ENCODE measurements around the gene ZKSCAN1.
"Not testable (repeated sequence)": the region's sequence is repeated elsewhere in the genome, so short reads cannot be mapped to it uniquely, and the experiment has no call there.

ZKSCAN1 gene

DNA sequence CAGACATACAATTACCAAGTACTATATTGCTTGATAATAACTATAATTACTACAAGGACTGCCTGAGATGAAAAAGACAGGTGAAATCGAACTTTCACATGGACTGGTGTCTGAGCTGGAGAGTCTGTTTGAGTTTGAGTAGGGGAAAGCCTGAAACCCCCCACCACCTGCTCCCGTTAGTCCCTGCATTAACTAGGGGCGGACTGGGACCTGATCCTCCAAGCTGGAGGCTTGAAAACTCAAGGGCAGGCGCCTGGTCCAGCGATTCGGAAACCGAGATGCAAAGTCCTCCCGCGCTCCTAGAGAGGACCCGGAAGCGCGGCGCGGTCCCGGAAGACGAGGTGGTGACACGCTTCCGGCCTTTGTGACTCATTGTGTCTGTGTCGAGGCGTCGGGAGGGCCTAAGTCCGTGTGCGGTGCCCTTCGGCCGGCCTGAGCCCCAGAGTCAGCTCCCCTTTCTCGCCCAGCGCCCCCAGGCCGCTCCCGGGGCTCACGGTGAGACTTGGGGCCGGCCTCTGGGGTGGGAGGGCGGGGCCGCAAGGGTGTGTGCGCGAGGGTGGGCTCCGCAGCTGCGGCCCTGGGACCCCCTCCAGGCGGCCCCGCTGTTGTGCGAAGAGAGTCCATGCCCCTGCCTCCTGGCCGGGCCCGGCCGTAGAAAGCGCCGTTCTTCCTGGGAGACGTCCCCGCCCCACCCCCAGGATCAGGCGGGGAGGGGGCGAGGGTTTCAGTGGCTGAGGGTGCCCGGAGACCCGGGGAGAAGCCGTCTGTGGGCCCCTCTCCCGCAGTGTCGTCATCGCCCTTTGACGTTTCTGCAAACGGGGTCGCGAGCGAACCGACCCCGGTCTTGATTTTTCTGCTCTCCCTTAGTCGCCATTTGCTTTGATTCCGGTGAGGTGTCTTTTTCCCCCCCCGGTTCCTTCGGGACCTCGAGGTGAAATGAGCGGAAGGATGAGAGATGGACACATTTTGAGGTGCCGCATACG lies at the start of gene ZKSCAN1:
Gene ZKSCAN1, plus strand, starts transcription at position 365 of the 983 bp plus-strand sequence. CDS start 7,911 bp downstream, outside the sequence.
- DNase-seq, result peak; percentile 71

DNA sequence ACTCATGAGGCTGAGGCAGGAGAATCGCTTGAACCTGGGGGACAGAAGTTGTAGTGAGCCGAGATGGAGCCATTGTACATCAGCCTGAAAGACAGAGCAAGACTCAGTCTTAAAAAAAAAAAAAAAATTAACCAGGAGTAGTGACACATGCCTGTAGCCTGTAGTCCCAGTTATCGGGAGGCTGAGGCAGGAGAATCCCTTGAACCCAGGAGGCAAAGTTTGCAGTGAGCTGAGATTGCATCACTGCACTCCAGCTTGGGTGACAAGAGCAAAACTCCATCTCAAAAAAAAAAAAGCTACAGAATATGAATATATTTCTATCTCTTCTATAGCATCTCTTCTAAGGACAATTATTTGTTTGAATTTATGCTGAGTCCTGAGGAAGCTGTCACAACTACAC lies 46.1 kb upstream of the ZKSCAN1 start:
- no peak for DNase-seq

DNA sequence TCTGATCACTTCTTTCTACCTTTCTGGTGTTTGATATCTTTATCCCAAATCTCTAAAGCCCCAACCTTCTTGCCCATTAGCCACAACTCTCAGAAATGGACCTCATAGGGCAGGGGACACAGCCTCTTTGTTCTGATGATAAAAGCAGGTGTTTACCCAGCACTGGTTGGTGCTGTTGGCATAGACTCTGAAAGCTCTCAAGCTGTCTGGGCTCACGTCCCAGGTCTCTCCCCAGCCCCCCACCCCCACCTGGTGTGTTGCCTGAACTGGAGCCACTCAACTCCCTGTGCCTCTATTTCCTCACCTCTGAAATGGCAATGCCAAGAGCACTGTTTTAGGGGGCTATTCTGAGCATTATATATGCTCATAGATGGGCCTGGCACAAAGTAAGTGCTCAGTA lies 45.6 kb upstream of the ZKSCAN1 start:
- not testable (repeated sequence) for DNase-seq

DNA sequence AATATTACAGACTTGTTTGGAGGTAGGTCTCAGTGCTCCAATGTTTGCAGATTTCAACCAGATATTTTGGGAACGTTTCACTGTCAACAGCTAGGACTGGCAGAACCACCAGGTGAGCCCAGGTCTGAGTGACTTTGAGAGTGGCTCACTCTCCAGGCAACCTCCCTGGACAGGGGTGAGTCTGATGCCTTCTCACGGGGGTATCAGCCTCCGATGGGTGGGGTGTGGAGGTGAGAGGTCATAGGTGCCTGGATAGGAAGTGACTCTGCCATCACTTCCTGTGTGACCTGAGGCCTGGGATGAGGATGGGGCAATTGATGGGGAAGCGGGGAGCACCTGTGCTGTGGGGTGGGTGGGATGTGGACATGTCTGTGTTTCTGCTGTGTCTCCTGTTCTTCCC lies 44.2 kb upstream of the ZKSCAN1 start:
- DNase-seq, result no peak

DNA sequence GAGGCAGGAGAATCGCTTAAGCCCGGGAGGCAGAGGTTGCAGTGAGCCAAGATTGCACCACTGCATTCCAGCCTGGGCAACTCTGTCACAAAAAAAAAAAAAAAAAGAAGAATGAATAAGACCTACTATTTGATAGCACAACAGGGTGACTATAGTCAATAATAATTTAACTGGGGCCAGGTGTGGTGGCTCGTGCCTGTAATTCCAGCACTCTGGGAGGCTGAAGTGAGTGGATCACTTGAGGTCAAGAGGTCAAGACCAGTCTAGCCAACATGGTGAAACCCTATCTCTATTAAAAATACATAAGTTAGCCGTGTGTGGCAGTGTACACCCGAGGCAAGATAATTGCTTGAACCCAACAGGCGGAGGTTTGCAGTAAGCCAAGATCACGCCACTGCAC lies 41.6 kb upstream of the ZKSCAN1 start:
- not testable (repeated sequence) for DNase-seq

DNA sequence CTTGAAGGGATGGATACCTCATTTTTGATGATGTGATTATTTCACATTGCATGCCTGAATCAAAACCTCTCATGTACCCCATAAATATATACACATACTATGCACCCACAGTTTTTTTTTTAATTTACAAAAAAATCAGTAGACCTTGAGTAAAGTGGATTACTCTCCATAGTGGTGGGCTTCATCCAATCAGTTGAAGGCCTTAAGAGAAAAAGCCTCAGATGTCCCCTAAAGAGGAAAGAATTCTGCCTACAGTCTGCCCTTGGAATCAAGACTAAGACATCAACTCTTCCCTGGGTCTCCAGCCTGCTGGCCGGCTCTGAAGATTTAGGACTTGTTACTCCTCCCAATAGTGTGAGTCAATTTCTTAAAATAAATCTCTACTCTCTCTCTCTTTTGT lies 40.7 kb upstream of the ZKSCAN1 start:
- DNase-seq, result no peak

DNA sequence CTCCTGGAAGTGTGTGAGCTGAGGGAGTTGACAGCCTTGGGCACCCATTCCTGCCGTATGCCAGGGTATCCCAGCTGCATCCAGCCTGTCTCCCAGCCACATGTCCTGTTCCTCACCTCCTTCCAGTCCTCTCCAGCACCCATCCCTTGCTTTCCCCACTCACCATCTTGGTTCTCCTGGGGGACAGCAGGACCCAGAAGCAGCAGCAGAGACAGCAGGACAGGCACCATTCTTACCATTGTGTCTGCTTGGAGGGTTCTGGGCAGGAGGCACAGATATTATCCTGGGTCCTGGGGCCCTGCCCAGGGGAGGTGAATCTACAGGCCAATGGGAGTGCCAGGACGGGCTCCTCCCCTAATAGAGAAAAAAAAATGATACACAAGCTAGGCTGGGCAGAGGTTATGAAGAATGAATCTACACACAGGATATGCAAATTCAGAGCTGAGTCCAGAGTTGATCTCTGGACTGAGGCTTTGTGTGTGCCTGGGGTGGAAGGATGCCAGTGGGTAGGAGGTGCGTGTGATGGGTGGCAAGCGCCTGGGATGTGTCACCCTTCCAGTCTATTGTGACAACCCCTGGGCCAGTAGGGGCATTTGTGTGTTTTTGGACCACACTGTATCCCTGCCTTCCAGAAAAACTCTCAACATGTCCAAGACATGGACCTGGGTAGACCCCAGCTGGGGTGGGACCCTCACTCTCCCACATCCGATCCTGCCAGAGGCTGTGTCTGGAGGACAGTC lies 39.4 kb upstream of the ZKSCAN1 start, which contains the start of gene AZGP1:
Gene AZGP1, minus strand, starts transcription at position 250 of the 740 bp plus-strand sequence. Its CDS starts 11 bp downstream, at position 239.
- DNase-seq, result no peak

DNA sequence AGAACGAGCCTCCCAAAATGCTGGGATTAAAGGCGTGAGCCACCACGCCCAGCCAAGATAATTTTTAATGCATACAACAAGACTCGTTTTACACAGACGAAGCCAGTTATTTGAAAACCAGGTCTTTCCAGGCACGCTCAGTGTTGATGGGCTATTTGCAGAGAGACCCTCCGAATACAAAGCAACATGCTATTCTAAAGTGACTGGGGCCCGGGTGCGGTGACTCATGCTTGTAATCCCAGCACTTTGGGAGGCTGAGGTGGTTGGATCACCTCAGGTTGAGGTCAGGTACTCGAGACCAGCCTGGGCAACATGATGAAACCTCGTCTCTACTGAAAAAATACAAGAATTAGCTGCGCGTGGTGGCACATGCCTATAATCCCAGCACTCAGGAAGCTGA lies 38.8 kb upstream of the ZKSCAN1 start:
- no peak for DNase-seq

DNA sequence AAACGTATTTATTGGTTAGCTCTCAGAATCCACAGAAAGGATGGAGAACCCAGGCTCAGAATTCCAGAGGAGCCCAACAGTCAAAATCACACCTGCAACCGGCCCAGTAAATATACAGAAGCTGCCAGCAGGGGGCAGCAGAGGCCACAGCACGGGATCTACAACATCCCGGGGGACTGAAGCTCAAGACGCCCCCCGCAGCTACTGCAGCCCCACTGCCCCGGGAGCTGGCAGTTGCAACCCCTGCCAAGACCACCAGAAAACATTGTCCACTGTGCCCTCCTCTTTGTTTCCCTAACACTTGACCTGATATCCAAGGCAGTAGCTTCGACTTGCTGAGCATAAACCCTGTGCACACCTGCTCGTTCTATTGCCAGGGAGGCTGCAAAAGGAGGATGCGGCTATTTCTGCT lies 35.6 kb upstream of the ZKSCAN1 start:
- DNase-seq, result peak; percentile 59

DNA sequence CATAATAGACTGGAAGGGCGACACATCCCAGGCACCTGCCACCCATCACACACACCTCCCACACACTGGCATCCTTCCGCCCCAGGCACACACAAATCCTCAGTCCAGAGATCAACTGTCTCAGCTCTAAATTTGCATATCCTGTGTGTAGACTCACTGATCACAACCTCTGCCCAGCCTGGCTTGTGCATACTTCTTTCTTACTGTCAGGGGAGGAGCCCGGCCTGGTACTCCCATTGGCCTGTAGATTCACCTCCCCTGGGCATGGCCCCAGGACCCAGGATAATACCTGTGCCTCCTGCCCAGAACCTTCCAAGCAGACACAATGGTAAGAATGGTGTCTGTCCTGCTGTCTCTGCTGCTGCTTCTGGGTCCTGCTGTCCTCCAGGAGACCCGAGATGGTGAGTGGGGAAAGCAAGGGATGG lies 34.9 kb upstream of the ZKSCAN1 start:
- DNase-seq, result not testable (repeated sequence)

DNA sequence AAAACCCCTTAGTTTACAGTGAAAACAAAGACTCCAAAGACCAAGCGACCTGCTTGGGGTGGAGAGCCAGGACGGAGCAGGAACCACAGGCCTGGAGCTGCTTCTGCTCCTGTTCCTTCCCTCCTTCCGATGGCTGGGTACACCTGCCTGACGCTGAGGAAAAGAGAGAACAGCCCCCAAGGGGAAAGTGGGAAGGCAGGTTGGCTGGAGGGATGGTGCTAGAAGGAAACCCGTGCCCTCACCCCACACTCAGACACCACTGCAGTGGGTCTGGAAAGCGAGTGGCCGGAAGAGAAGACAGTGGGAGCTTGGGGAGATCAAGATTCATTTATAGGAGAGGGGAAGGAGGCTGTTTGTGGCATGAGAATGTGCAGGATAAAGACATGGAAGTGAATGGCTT lies 34.3 kb upstream of the ZKSCAN1 start:
- DNase-seq, result not testable (repeated sequence)

DNA sequence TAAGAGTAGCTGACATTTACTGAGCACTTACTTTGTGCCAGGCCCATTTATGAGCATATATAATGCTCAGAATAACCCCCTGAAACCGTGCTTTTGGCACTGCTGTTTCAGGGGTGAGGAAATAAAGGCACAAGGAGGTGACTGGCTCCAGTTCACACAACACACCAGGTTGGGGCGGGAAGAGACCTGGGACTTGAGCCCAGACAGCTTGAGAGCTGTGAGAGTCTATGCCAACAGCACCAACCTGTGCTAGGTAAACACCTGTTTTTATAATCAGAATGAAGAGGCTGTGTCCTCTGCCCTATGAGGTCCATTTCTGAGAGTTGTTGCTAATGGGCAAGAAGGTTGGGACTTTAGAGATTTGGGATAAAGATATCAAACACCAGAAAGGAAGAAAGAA lies 30.8 kb upstream of the ZKSCAN1 start:
- no peak for DNase-seq

DNA sequence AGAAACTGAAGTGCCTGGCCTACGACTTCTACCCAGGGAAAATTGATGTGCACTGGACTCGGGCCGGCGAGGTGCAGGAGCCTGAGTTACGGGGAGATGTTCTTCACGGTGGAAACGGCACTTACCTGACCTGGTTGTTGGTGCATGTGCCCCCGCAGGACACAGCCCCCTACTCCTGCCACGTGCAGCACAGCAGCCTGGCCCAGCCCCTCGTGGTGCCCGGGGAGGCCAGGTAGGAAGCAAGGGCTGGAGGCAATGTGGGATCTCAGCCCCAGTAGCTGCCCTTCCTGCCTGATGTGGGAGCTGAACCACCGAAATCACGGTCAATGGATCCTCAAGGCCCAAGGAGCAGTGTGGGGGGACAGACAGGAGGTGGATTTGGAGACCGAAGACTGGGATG lies 28.1 kb upstream of the ZKSCAN1 start:
- DNase-seq, result not testable (repeated sequence)

DNA sequence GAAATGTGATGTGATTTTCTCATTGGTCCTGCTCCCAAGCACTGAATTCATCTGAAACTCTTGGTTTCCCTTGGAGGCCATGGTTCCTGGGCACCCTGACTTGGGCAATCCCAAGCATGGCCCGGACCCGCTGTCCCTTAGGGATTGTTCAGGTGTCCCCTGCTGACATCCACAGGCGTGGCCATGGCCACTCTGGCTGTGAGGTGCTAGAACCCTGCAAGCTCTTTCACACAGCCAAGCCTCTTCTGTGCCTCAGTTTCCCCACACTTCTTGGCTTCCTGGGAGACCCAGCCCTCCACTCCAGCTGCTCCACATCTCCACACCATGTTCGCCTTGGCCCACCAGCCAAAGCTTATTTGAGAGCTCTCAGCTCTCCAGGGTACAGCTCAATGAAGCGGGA lies 27.6 kb upstream of the ZKSCAN1 start:
- DNase-seq, result no peak

DNA sequence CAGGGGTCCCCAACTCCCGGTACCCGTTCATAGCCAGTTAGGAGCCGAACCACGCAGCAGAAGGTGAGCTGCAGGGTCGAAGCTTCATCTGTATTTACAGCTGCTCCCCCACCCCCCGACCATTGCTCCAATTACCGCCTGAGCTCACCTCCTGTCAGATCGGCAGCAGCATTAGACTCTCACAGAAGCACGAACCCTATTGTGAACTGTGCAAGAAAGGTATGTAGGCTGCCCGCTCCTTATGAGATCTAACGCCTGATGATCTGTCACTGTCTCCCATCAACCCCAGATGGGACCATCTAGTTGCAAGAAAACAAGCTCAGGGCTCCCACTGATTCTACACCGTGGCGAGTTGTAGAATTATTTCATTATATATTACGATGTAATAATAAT lies 24.9 kb upstream of the ZKSCAN1 start:
- no peak for DNase-seq

DNA sequence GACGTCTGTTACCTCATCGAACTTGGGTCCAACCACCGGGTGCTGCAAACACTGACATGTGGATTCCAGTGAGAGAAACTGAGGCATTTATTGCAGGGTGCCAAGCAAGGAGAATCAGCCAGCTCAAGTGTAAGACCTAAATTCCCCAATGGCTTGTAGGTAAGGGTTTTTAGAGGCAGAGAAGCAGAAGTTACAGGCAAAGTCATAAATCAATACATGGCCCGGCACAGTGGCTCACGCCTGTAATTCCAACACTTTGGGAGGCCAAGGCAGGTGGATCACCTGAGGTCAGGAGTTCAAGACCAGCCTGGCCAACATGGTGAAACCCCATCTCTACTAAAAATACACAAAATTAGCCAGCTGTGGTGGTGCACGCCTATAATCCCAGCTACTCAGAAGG lies 23.9 kb upstream of the ZKSCAN1 start:
- DNase-seq, result not testable (repeated sequence)

DNA sequence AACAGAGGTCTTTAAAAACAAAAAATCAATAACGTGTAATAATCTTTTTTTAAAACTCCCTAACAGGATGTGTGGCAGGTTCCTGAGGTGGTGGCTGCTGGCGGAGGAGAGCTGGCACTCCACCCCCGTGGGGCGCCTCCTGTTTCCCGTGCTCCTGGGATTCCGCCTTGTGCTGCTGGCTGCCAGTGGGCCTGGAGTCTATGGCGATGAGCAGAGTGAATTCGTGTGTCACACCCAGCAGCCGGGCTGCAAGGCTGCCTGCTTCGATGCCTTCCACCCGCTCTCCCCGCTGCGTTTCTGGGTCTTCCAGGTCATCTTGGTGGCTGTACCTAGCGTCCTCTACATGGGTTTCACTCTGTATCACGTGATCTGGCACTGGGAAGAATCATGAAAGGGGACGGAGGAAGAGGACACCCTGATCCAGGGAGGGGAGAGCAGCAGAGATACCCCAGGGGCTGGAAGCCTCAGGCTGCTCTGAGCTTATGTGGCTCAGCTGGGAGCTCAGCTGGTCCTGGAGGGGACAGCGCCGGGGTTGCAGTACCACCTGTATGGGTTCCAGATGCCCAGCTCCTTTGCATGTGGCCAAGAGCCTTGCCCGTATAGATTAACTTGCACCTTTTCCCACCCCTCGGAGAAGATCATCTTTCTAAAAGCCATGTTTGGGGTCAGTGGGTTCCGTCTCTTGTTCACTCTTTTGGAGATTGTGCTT lies 22.9 kb upstream of the ZKSCAN1 start:
- DNase-seq, result no peak

DNA sequence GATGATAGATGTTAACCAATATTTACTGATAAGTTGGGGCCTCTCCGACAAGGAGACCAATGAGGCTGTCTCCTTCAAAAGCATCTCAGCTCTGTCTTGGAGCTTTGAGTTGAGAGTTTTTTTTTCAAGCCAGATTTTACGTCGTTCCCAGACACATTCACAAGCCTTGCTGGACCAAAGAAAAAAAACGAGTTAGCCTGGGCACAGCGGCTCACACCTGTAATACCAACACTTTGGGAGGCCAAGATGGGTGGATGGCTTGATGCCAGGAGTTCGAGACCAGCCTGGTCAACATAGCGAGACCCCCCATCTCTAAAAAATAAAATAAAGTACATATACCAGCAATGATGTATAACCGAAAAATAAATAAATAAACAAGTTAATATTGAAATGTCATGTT lies 20.6 kb upstream of the ZKSCAN1 start:
- no peak for DNase-seq

DNA sequence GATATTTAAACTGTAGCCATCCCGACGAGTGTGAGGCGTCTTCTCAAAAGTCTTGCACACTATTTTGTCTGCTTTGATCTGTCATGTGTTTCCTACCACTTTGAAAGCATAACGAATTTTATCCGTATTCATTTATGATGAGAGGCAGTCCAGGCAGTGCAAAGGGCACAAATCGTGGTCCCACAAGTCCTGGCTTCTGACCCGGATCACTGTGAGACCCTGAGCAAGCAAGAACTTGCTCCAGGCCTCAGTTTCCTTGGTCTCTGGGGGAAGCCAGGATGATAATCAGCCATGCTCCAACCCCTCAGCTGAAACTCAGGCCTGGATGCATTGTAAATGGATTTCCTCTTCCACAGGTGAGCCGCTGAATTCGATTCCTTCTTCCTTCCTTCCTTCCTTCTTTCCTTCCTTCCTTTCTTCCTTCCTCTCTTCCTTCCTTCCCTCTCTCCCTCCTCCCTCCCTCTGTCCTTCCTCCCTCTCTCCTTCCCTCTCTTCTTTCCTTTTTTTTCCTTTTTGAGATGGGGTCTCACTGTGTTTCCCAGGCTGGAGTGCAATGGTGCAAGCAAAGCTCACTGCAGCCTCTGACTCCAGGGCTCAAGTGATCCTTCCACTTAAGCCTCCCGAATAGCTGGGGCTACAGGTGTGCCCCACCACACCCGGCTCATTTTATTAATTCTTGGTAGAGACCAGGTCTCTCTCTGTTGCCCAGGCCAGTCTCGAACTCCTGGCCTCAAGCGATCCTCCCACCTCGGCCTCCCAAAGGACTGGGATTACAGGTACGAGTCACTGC lies 18.4 kb upstream of the ZKSCAN1 start:
- no peak for DNase-seq

DNA sequence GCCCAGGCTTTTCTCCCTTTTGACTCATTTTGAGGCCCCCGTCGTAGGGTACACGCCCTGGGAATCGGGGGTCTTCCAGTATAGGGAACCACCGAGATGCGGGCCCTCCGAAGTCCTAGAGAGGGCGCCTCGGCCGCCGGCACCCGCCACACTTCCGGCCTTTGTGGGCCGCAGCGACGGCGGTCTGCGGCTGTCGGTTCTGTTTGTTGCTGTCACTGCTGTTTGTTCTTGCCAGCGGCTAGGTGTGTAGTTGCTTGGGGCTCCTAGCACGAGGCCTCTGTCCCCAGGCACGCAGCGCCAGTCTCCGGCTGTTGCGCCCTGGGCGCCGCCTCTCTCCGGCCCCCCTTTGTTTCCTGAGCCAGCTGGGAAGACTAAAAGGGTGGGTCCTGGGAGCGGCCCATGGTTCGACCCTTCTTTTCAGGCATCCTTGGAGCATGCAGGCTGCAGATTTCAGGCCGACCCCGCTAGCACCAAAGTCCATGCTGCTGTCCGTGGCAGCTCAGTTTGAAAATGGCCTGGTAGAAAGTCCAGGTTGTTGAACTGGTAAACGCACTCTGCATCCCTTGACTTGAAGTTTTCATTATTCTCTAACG lies 17.8 kb upstream of the ZKSCAN1 start:
- peak; percentile 31 for DNase-seq

DNA sequence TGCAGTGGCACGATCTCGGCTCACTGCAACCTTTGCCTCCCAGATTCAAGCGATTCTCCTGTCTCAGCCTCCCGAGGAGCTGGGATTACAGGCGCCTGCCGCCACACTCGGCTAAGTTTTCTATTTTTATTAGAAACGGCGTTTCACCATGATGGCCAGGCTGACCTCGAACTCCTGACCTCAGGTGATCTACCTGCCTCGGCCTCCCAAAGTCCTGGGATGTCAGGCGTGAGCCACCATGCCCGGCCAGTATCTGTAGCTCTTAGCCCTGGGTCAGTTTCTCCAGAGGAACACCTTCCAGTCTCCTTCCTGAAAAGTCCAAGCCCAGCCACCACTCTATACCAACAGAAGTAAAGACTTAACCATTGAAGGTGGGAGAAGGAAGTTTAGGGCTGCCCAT lies 15.2 kb upstream of the ZKSCAN1 start:
- no peak for DNase-seq
